Heart left ventricle (tissue), 13 donors: ENCODE data around the gene SLC18A3.

ENCODE experiments used
- POLR2A ChIP-seq, 2 donors: fragments of 450-650 bp; IDR thresholded peaks; one replicate each; pipeline ENCODE4 v1.6.1; 2017; ENCODE audit warnings: antibody characterized with exemption in 2 of 2, mild to moderate bottlenecking in 2 of 2, moderate library complexity in 2 of 2
- TF ChIP-seq, protein P1 (sequence below), 12 donors: fragments of 200-600 bp; sonication (generic) in 4 of 12; IDR thresholded peaks; one replicate each; pipeline versions ENCODE4 v1.5.0 to v1.8.0; 2018 to 2022; ENCODE audit warnings: antibody characterized with exemption in 12 of 12, mild to moderate bottlenecking in 5 of 12
- donor health status: ischemic (EF 13 %, LVEDD 7.1; RV severe dilation, severe dysfunction).
- donor health status: DM: no; HTN: yes; CAD: no.
- donor health status: DM: no; HTN: no; CAD: no.
- donor health status: ischemic (EF 25% LVEDD 6.9; RV normal size, moderate dysfunction).
- donor health status: ischemic (EF 25% LVEDD 5.7; RV mildly dilated, moderate dysfunction).
- donor health status: ischemic (EF 35%, LVEDD 5.7; RV mildly dilated, moderate dysfunction).
- donor health status: nonischemic (EF 11% LVEDD 7.7; RV severe dilation, severe dysfunction).
- donor health status: DM: yes; HTN: yes; CAD: no.
- donor health status: PGD.
- donor health status: ischemic (EF 29% LVEDD 5.4; RV normal size, mild dysfunction).
- donor health status: nonischemic (EF 23%, LVEDD 6.1; RV moderate dilation, normal function).

DNA sequence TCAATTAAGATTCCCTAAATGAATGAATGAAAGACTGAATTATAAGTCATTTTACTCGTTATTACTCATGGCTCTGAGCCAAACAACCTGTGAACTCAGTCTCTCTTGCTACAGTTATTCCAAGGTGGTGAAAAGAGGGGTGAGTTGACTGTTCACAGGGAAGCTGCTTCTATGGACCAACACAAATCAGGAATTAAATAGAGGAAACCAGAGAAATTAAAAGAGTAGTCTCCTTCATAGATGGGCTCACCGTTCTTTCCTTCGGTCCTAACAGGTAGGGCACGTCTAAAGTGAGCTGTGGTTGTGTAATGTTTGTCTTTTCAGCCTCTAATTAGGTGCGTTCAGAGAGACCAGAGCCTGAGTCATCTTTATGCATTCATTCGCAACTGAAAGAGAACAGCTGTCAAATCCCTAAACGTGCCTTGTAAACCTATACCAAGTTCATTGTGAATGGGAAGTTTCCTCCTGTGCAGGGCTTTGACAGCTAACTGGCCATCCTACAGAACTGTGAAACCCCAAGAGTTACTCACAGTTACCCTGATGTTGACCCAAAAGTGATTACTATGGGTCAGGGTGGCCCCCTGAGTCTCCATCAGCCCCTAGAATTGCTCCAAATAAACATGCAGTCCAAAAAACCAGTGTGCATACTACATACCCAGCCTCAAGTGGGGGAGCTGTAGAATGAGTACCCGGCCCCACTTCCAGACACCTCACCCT, 51.2 kb downstream of the SLC18A3 start:
- TF ChIP-seq, protein P1, sequence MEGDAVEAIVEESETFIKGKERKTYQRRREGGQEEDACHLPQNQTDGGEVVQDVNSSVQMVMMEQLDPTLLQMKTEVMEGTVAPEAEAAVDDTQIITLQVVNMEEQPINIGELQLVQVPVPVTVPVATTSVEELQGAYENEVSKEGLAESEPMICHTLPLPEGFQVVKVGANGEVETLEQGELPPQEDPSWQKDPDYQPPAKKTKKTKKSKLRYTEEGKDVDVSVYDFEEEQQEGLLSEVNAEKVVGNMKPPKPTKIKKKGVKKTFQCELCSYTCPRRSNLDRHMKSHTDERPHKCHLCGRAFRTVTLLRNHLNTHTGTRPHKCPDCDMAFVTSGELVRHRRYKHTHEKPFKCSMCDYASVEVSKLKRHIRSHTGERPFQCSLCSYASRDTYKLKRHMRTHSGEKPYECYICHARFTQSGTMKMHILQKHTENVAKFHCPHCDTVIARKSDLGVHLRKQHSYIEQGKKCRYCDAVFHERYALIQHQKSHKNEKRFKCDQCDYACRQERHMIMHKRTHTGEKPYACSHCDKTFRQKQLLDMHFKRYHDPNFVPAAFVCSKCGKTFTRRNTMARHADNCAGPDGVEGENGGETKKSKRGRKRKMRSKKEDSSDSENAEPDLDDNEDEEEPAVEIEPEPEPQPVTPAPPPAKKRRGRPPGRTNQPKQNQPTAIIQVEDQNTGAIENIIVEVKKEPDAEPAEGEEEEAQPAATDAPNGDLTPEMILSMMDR (IDR thresholded peaks at IDR 0.05): no peak
- TF ChIP-seq POLR2A (IDR thresholded peaks at IDR 0.05): no peak
